K562 (cell line): ENCODE results near the gene RMND5B. TPM values are rescaled to one million over a fixed set of nuclear protein-coding genes. Genes with fewer than 3 reads are reported as not detected.

ENCODE experiments used
- ATAC-seq: fragments of 200-7000 bp; cut with Tn5 transposase; 3 replicates; pipeline ENCODE4 v1.9.1; 2020; ENCODE audit warnings: moderate library complexity
- BruUV-seq: library from RNA; stranded (reverse); fragments of 400-500 nt; replicated peaks from 2 replicates; lab custom pipeline; 2021; lab: Mats Ljungman, UMichigan
- CTCF ChIA-PET: fragments of 300-600 bp; formaldehyde crosslinking; extraction: SDS; loops from one replicate; lab custom pipeline; 2021; ENCODE audit warnings: low intra/inter-chr PET ratio; lab: Yijun Ruan, JAX
- POLR2A ChIA-PET: fragments of 300-600, 350-650 bp; sonication (Branson Sonifier 250); formaldehyde crosslinking; extraction: SDS; loops from one replicate; lab custom pipeline; 2021; ENCODE audit warnings: antibody characterized with exemption, inconsistent platforms; lab: Yijun Ruan, JAX
- DNase-seq, 4 experiments: peaks; one replicate each; pipeline versions ENCODE4 v3.0.0 to v3.0.0-alpha.2; 2011 to 2018; ENCODE audit warnings: low spot score in 3 of 4, mixed read lengths in 3 of 4; ENCODE audit errors: extremely low read depth in 1 of 4
- FAIRE-seq: peaks from 2 replicates; lab custom pipeline; 2011; peaks lifted over from hg19 to GRCh38; lab: Jason Lieb, UNC
- H2AFZ ChIP-seq: 2 replicates; pipeline ENCODE4 v1.6.0; 2011; ENCODE audit warnings: low read depth, low read length, control low read depth, inconsistent platforms
- H3K27ac ChIP-seq: fragments of 200-600 bp; 3 replicates; pipeline ENCODE4 v1.8.0; 2011; ENCODE audit warnings: low read depth, mild to moderate bottlenecking, control low read depth, inconsistent platforms, low read length, moderate library complexity, mixed read lengths; ENCODE audit errors: extremely low read depth
- H3K27me3 ChIP-seq, 2 experiments: fragments of 300-600 bp in 1 of 2; 2 replicates in 1 of 2; 3 replicates in 1 of 2; pipeline versions ENCODE4 v1.6.0 to v1.8.0; 2011; ENCODE audit warnings: inconsistent platforms in 2 of 2, low read length in 2 of 2, mild to moderate bottlenecking in 1 of 2, mixed read lengths in 1 of 2, moderate library complexity in 1 of 2; ENCODE audit not compliant: control insufficient read depth in 2 of 2, insufficient read depth in 2 of 2
- H3K36me3 ChIP-seq: fragments of 300-600 bp; 3 replicates; pipeline ENCODE4 v1.8.0; 2011; ENCODE audit warnings: mild to moderate bottlenecking, low read length, inconsistent platforms; ENCODE audit not compliant: control insufficient read depth, insufficient read depth
- H3K4me1 ChIP-seq, 2 experiments: fragments of 200-600 bp in 1 of 2; replicated peaks in 1 of 2; 2 replicates in 1 of 2; 3 replicates in 1 of 2; pipeline versions ENCODE4 v1.5.1 to v1.8.0; 2011; ENCODE audit warnings: inconsistent platforms in 2 of 2, low read length in 2 of 2, mild to moderate bottlenecking in 1 of 2, mixed read lengths in 1 of 2, moderate library complexity in 1 of 2; ENCODE audit not compliant: control insufficient read depth in 2 of 2, insufficient read depth in 2 of 2
- H3K4me2 ChIP-seq: 2 replicates; pipeline ENCODE4 v1.6.1; 2011; ENCODE audit warnings: low read length, control low read depth, inconsistent platforms, mixed read lengths; ENCODE audit not compliant: insufficient read depth
- H3K4me3 ChIP-seq: fragments of 200-600 bp; sonication (generic), shearing (Covaris generic); 2 replicates; pipeline ENCODE4 v1.5.1; 2016; ENCODE audit warnings: control low read depth, inconsistent platforms
- H3K79me2 ChIP-seq: fragments of 200-600 bp; 3 replicates; pipeline ENCODE4 v1.8.0; 2011; ENCODE audit warnings: low read length, inconsistent platforms; ENCODE audit not compliant: control insufficient read depth, insufficient read depth
- H3K9ac ChIP-seq, 2 experiments: 2 replicates each; pipeline versions ENCODE4 v1.6.0 to v1.6.1; 2011; ENCODE audit warnings: low read depth in 2 of 2, low read length in 2 of 2, control low read depth in 1 of 2, inconsistent platforms in 1 of 2, mild to moderate bottlenecking in 1 of 2, mixed read lengths in 1 of 2; ENCODE audit not compliant: insufficient read depth in 1 of 2
- H3K9me1 ChIP-seq: one replicate; pipeline ENCODE4 v1.6.0; 2011; ENCODE audit warnings: inconsistent platforms, mild to moderate bottlenecking, low read length, moderate library complexity; ENCODE audit not compliant: control insufficient read depth, insufficient read depth
- H3K9me3 ChIP-seq: replicated peaks from 2 replicates; pipeline ENCODE4 v1.5.1; 2011; ENCODE audit warnings: low read depth, low read length, inconsistent platforms; ENCODE audit not compliant: control insufficient read depth, insufficient read depth
- H4K20me1 ChIP-seq: replicated peaks from 2 replicates; pipeline ENCODE4 v1.6.1; 2011; ENCODE audit warnings: low read length, inconsistent platforms, mixed read lengths; ENCODE audit not compliant: control insufficient read depth, insufficient read depth
- PHF8 ChIP-seq: fragments of 200-600 bp; sonication (generic); IDR thresholded peaks from 2 replicates; pipeline ENCODE4 v1.6.1; 2012; ENCODE audit warnings: mixed run types, mild to moderate bottlenecking, inconsistent platforms, low read length, moderate library complexity, borderline replicate concordance
- POLR2G ChIP-seq: fragments of 200-400 bp; formaldehyde crosslinking; IDR thresholded peaks from 2 replicates; pipeline ENCODE4 v1.6.1; 2017; ENCODE audit warnings: low read depth, mild to moderate bottlenecking, antibody characterized with exemption, low read length, moderate library complexity
- RBFOX2 ChIP-seq: fragments of 200-400 bp; formaldehyde crosslinking; IDR thresholded peaks from 2 replicates; pipeline ENCODE4 v1.6.1; 2017; ENCODE audit warnings: low read depth, mild to moderate bottlenecking, low read length, moderate library complexity
- WGBS: fragments of 100-300 bp; shearing (Covaris generic); methylation state at CpG from one replicate; pipeline ENCODE4 v1.1.6; 2016; ENCODE audit warnings: low coverage, mixed read lengths; ENCODE audit not compliant: insufficient coverage; ENCODE audit errors: missing lambda C conversion rate; 5-methylcytosine and 5-hydroxymethylcytosine counted together
- in situ Hi-C: fragments of 300-500 bp; cut with MboI; formaldehyde crosslinking; loops from 4 replicates; pipeline ENCODE4 v1.15.0; 2018; ENCODE audit warnings: inconsistent platforms, mixed read lengths
- intact Hi-C: fragments of 100-400 bp; cut with micrococcal nuclease; formaldehyde crosslinking; loops from 2 replicates; pipeline ENCODE4 v1.14.2; 2022
- polyA plus RNA-seq, 8 experiments: library from polyadenylated mRNA; depleted of rRNA in 4 of 8; stranded (reverse) in 5 of 8; unstranded in 3 of 8; fragments of >200 nt; fragmentation: Nextera tagmentation in 2 of 8; fragmentation: Illumina TruSeq in 1 of 8; extraction: Ambion mirVana in 2 of 8; extraction: Trizol in 1 of 8; gene quantifications; 2 replicates each; pipeline versions ENCODE4 v1.2.1 to v1.2.3, GENCODE V29; 2011 to 2014; ENCODE audit warnings: inconsistent platforms in 1 of 8, missing spikeins in 1 of 8
- total RNA-seq, 7 experiments: library from RNA; depleted of rRNA in 6 of 7; stranded (reverse); fragments of >200 nt in 6 of 7; fragmentation: Illumina TruSeq in 2 of 7; extraction: Trizol in 2 of 7; gene quantifications; 2 replicates each; pipeline versions ENCODE4 v1.2.1 to v1.2.3, GENCODE V29; 2011 to 2021; ENCODE audit warnings: low replicate concordance in 1 of 7
- TF ChIP-seq, protein P1 (sequence below): sonication (generic); formaldehyde crosslinking; IDR thresholded peaks from 2 replicates; pipeline ENCODE4 v1.8.1; 2023; ENCODE audit warnings: mild to moderate bottlenecking, missing genetic modification reagents
- TF ChIP-seq, protein P2 (sequence below): fragments of 250-450 bp; sonication (Bioruptor Pico); IDR thresholded peaks from 2 replicates; pipeline ENCODE4 v1.4.0; 2020

RMND5B gene
- total and polyA plus RNA-seq, 9 of the 15 experiments (the other 6 are each of a cell fraction or from before 2014, with no cell fraction given) = 2.6 to 57.0 (median 28.3) TPM

DNA sequence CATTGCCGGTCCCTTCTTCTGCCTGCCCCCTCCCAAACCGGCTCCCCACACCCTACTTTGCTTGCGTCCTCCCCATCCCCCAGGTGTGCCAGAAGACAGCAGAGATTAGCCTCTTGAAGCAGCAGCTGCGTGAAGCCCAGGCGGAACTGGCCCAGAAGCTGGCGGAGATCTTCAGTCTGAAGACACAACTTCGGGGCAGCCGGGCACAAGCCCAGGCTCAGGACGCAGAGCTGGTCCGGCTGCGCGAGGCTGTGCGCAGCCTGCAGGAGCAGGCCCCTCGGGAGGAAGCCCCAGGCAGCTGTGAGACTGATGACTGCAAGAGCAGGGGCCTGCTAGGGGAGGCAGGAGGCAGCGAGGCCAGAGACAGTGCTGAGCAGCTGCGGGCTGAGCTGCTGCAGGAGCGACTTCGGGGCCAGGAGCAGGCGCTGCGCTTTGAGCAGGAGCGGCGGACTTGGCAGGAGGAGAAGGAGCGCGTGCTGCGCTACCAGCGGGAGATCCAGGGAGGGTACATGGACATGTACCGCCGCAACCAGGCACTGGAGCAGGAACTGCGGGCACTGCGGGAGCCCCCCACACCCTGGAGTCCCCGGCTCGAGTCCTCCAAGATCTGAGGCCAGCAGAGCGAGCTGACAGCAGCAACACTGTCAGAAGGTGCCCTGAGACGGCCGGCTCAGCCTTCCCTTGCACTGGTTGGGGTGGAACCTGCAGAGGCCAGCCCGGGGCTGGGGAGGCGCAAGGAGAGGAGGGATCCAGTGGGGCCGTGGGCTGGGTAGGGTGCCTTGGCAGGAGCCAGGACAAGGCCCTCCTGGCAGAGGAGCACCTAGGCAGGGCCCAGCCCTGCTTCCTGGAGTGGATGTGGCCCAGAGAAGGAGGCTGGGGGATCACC lies 9.2 kb upstream of the RMND5B start:
- H4K20me1 ChIP-seq = no peaks in the 10 kb centered on the region; the same call in 1 of the 2 replicates
- peak overlapping the region in 1 of 2 experiments; percentile 85; a peak in 2 of 4 replicates for H3K9ac ChIP-seq
- H3K36me3 ChIP-seq = peaks cover 31% of the 10 kb centered on the region; the same call in 2 of the 3 replicates
- intact Hi-C loops = no loop called here
- no peaks in the 10 kb centered on the region for H3K9me3 ChIP-seq
- TF ChIP-seq, protein P1, sequence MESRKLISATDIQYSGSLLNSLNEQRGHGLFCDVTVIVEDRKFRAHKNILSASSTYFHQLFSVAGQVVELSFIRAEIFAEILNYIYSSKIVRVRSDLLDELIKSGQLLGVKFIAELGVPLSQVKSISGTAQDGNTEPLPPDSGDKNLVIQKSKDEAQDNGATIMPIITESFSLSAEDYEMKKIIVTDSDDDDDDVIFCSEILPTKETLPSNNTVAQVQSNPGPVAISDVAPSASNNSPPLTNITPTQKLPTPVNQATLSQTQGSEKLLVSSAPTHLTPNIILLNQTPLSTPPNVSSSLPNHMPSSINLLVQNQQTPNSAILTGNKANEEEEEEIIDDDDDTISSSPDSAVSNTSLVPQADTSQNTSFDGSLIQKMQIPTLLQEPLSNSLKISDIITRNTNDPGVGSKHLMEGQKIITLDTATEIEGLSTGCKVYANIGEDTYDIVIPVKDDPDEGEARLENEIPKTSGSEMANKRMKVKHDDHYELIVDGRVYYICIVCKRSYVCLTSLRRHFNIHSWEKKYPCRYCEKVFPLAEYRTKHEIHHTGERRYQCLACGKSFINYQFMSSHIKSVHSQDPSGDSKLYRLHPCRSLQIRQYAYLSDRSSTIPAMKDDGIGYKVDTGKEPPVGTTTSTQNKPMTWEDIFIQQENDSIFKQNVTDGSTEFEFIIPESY (CRISPR knock-in tag) = peak; percentile 68
- TF ChIP-seq POLR2G (peak; percentile 15; the same call in 1 of the 2 replicates), RBFOX2 (0 out of 2 replicates have a peak, but pooled peaks have one; percentile 5), PHF8 (no peak)
- TF ChIP-seq, protein P2, sequence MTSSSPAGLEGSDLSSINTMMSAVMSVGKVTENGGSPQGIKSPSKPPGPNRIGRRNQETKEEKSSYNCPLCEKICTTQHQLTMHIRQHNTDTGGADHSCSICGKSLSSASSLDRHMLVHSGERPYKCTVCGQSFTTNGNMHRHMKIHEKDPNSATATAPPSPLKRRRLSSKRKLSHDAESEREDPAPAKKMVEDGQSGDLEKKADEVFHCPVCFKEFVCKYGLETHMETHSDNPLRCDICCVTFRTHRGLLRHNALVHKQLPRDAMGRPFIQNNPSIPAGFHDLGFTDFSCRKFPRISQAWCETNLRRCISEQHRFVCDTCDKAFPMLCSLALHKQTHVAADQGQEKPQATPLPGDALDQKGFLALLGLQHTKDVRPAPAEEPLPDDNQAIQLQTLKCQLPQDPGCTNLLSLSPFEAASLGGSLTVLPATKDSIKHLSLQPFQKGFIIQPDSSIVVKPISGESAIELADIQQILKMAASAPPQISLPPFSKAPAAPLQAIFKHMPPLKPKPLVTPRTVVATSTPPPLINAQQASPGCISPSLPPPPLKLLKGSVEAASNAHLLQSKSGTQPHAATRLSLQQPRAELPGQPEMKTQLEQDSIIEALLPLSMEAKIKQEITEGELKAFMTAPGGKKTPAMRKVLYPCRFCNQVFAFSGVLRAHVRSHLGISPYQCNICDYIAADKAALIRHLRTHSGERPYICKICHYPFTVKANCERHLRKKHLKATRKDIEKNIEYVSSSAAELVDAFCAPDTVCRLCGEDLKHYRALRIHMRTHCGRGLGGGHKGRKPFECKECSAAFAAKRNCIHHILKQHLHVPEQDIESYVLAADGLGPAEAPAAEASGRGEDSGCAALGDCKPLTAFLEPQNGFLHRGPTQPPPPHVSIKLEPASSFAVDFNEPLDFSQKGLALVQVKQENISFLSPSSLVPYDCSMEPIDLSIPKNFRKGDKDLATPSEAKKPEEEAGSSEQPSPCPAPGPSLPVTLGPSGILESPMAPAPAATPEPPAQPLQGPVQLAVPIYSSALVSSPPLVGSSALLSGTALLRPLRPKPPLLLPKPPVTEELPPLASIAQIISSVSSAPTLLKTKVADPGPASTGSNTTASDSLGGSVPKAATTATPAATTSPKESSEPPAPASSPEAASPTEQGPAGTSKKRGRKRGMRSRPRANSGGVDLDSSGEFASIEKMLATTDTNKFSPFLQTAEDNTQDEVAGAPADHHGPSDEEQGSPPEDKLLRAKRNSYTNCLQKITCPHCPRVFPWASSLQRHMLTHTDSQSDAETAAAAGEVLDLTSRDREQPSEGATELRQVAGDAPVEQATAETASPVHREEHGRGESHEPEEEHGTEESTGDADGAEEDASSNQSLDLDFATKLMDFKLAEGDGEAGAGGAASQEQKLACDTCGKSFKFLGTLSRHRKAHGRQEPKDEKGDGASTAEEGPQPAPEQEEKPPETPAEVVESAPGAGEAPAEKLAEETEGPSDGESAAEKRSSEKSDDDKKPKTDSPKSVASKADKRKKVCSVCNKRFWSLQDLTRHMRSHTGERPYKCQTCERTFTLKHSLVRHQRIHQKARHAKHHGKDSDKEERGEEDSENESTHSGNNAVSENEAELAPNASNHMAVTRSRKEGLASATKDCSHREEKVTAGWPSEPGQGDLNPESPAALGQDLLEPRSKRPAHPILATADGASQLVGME (CRISPR knock-in tag) = 0 out of 2 replicates have a peak, but pooled peaks have one; percentile 4
- H3K4me2 ChIP-seq = no peak overlapping the region
- H3K9me1 ChIP-seq = peaks cover 4% of the 10 kb centered on the region
- in situ Hi-C loops = no loop called here
- ChIA-PET CTCF (no interaction called here), POLR2A (interaction anchor here (0.9 to 1.6 kb wide), 3 partner anchors 10 to 44 kb away, joined by 3 to 7 read pairs (median 6); no protein-coding TSS in a partner anchor)
- no peak overlapping the region for H3K27ac ChIP-seq
- peaks cover 17% of the 10 kb centered on the region; the same call in 2 of the 3 replicates for H3K79me2 ChIP-seq
- H3K27me3 ChIP-seq = no peaks in the 10 kb centered on the region
- H3K4me3 ChIP-seq = no peak overlapping the region
- H3K4me1 ChIP-seq = peaks cover 19 to 74% of the 10 kb centered on the region in 2 experiments; a peak in 4 of 5 replicates
- 91% methylated on average over 23 of the region's 38 CpGs for WGBS
- no peak for ATAC-seq
- DNase-seq = no peak
- no peak for FAIRE-seq
- no TSS peak for BruUV-seq
- 0 out of 2 replicates have a peak overlapping the region, but pooled peaks have one; percentile 44 for H2AFZ ChIP-seq
